Activated CD8-positive, alpha-beta T cell treated with anti-CD3 and anti-CD28 coated beads for 36 hours (primary cell): Measurements from ENCODE around the gene GRHL1. TPM values are rescaled to one million over a fixed set of nuclear protein-coding genes. Genes with fewer than 3 reads are reported as not detected.

Experiments used
- ATAC-seq: fragments of 200-7000 bp; cut with Tn5 transposase; one replicate; pipeline ENCODE4 v1.10.0; 2021; ENCODE audit warnings: mild to moderate bottlenecking, moderate library complexity
- CTCF ChIA-PET: fragments of 350-600 bp; sonication (Branson Sonifier 250); formaldehyde crosslinking; loops from one replicate; lab custom pipeline; 2021; ENCODE audit warnings: antibody characterized with exemption; lab: Charles Lee
- POLR2A ChIA-PET: fragments of 350-600 bp; sonication (Branson Sonifier 250); formaldehyde crosslinking; loops from one replicate; lab custom pipeline; 2021; ENCODE audit warnings: antibody characterized with exemption; lab: Charles Lee
- DNase-seq: peaks from one replicate; pipeline ENCODE4 v3.0.0-alpha.2; 2020
- H3K27ac Mint-ChIP-seq: one replicate; pipeline ENCODE4 v1.8.0; 2021; ENCODE audit warnings: mild to moderate bottlenecking, mixed read lengths
- H3K27me3 Mint-ChIP-seq: one replicate; pipeline ENCODE4 v1.8.0; 2021; ENCODE audit warnings: mixed read lengths
- H3K36me3 Mint-ChIP-seq: one replicate; pipeline ENCODE4 v1.8.0; 2021; ENCODE audit warnings: low read depth, mixed read lengths
- H3K4me1 Mint-ChIP-seq: one replicate; pipeline ENCODE4 v1.8.0; 2021; ENCODE audit warnings: low read depth, mixed read lengths
- H3K4me3 Mint-ChIP-seq: one replicate; pipeline ENCODE4 v1.8.0; 2021; ENCODE audit warnings: mild to moderate bottlenecking, moderate library complexity, mixed read lengths
- H3K9me3 Mint-ChIP-seq: one replicate; pipeline ENCODE4 v1.8.0; 2021; ENCODE audit warnings: mixed read lengths
- CTCF ChIP-seq: fragments of 200-600 bp; IDR thresholded peaks from one replicate; pipeline ENCODE4 v1.8.0; 2022; ENCODE audit warnings: antibody characterized with exemption, mild to moderate bottlenecking
- intact Hi-C: fragments of 100-400 bp; cut with micrococcal nuclease; formaldehyde crosslinking; loops from one replicate; pipeline ENCODE4 v1.10.0; 2022
- total RNA-seq, 2 experiments: library from RNA; stranded (reverse); gene quantifications; one replicate each; pipeline ENCODE4 v1.2.3, GENCODE V29; 2021

GRHL1 gene
- total RNA-seq, 2 experiments from 2014 or later = 0.20 to 0.25 TPM

GRCh38 chr2:9984217-9984739, 32.8 kb downstream of the GRHL1 start:
- peak; percentile 30 for DNase-seq
- TF ChIP-seq CTCF = peak; percentile 91
- Mint-ChIP-seq H3K27ac (no peak overlapping the region), H3K27me3 (peaks cover 12% of the 10 kb centered on the region), H3K36me3 (no peaks in the 10 kb centered on the region), H3K4me1 (peaks cover 12% of the 10 kb centered on the region), H3K4me3 (no peak overlapping the region), H3K9me3 (no peaks in the 10 kb centered on the region)
- intact Hi-C loops = loop anchor here (1.0 kb wide), 1 partner anchor 64 kb away; no protein-coding TSS in a partner anchor
- peak; percentile 93 for ATAC-seq
- CTCF ChIA-PET = interaction anchor here (0.6 to 7.5 kb wide), 64 partner anchors 9 to 1183 kb away, joined by 3 to 127 read pairs (median 5); no protein-coding TSS in a partner anchor
- POLR2A ChIA-PET = interaction anchor here (0.6 to 1.7 kb wide), 4 partner anchors 9 to 137 kb away, joined by 3 to 6 read pairs (median 4); partner anchors contain the start of gene KLF11

GRCh38 chr2:9984871-9985480, 33.5 kb downstream of the GRHL1 start:
- H3K4me1 Mint-ChIP-seq = peaks cover 9% of the 10 kb centered on the region
- H3K36me3 Mint-ChIP-seq = no peaks in the 10 kb centered on the region
- H3K9me3 Mint-ChIP-seq = no peaks in the 10 kb centered on the region
- POLR2A ChIA-PET = interaction anchor here (0.6 to 1.7 kb wide), 6 partner anchors 10 to 136 kb away, joined by 3 to 4 read pairs (median 3); partner anchors contain the start of gene KLF11
- no peak overlapping the region for H3K27ac Mint-ChIP-seq
- intact Hi-C loops = loop anchor here (1.0 kb wide), 1 partner anchor 63 kb away; no protein-coding TSS in a partner anchor
- peaks cover 12% of the 10 kb centered on the region for H3K27me3 Mint-ChIP-seq
- CTCF ChIA-PET = interaction anchor here (0.6 to 7.5 kb wide), 61 partner anchors 10 to 750 kb away, joined by 3 to 127 read pairs (median 5); no protein-coding TSS in a partner anchor
- no peak overlapping the region for H3K4me3 Mint-ChIP-seq
- no peak for TF ChIP-seq CTCF
- ATAC-seq (no peak), DNase-seq (no peak)

- no peaks in the 10 kb centered on the region for H3K9me3 Mint-ChIP-seq
- peaks cover 3% of the 10 kb centered on the region for H3K4me1 Mint-ChIP-seq
- H3K4me3 Mint-ChIP-seq = no peak overlapping the region
- DNase-seq (no peak), ATAC-seq (no peak)
- H3K36me3 Mint-ChIP-seq = no peaks in the 10 kb centered on the region
- H3K27ac Mint-ChIP-seq = no peak overlapping the region
- intact Hi-C loops = no loop called here
- peaks cover 10% of the 10 kb centered on the region for H3K27me3 Mint-ChIP-seq
- CTCF ChIA-PET = interaction anchor here (1.1 to 7.5 kb wide), 11 partner anchors 9 to 186 kb away, joined by 3 to 127 read pairs (median 17); no protein-coding TSS in a partner anchor
- POLR2A ChIA-PET = interaction anchor here (0.6 to 0.7 kb wide), 2 partner anchors 67 to 99 kb away, joined by 3 read pairs; no protein-coding TSS in a partner anchor
- no peak for TF ChIP-seq CTCF
Measured at GRCh38 chr2:9985531-9986328, 34.2 kb downstream of the GRHL1 start.

GRCh38 chr2:9988320-9988719, 36.8 kb downstream of the GRHL1 start:
- Mint-ChIP-seq H3K4me3 (no peak overlapping the region), H3K4me1 (peaks cover 2% of the 10 kb centered on the region), H3K9me3 (no peaks in the 10 kb centered on the region), H3K27me3 (peaks cover 3% of the 10 kb centered on the region), H3K36me3 (no peaks in the 10 kb centered on the region), H3K27ac (no peak overlapping the region)
- ATAC-seq (no peak), DNase-seq (no peak)
- CTCF ChIA-PET = interaction anchor here (7.5 kb wide), 1 partner anchor 59 kb away, joined by 127 read pairs; no protein-coding TSS in a partner anchor
- POLR2A ChIA-PET = no interaction called here
- no peak for TF ChIP-seq CTCF
- intact Hi-C loops = no loop called here
